Mucosa of stomach (tissue), 1 donor: ENCODE measurements around the gene GRB2.
A peak's percentile ranks its signal among the peaks of the same experiment; 100 is the strongest.
"Not testable (repeated sequence)": the region's sequence is repeated elsewhere in the genome, so short reads cannot be mapped to it uniquely, and the experiment has no call there.

ENCODE experiments used
- H3K27me3 ChIP-seq: one replicate; pipeline ENCODE4 v1.7.0; 2013; ENCODE audit warnings: mild to moderate bottlenecking, low read length; ENCODE audit not compliant: control insufficient read depth, insufficient read depth
- H3K36me3 ChIP-seq: one replicate; pipeline ENCODE4 v1.7.0; 2013; ENCODE audit warnings: low read length; ENCODE audit not compliant: control insufficient read depth, insufficient read depth
- H3K4me1 ChIP-seq: one replicate; pipeline ENCODE4 v1.7.0; 2013; ENCODE audit warnings: mild to moderate bottlenecking, low read length; ENCODE audit not compliant: control insufficient read depth, insufficient read depth
- H3K4me3 ChIP-seq: one replicate; pipeline ENCODE4 v1.7.0; 2013; ENCODE audit warnings: low read length
- H3K9ac ChIP-seq: one replicate; pipeline ENCODE4 v1.7.0; 2013; ENCODE audit warnings: mild to moderate bottlenecking, low read length, moderate library complexity
- H3K9me3 ChIP-seq: one replicate; pipeline ENCODE4 v1.7.0; 2013; ENCODE audit warnings: mild to moderate bottlenecking, low read length, moderate library complexity; ENCODE audit not compliant: control insufficient read depth
- donor health status: Pancreatic carcinoma.

The GRB2 gene

DNA sequence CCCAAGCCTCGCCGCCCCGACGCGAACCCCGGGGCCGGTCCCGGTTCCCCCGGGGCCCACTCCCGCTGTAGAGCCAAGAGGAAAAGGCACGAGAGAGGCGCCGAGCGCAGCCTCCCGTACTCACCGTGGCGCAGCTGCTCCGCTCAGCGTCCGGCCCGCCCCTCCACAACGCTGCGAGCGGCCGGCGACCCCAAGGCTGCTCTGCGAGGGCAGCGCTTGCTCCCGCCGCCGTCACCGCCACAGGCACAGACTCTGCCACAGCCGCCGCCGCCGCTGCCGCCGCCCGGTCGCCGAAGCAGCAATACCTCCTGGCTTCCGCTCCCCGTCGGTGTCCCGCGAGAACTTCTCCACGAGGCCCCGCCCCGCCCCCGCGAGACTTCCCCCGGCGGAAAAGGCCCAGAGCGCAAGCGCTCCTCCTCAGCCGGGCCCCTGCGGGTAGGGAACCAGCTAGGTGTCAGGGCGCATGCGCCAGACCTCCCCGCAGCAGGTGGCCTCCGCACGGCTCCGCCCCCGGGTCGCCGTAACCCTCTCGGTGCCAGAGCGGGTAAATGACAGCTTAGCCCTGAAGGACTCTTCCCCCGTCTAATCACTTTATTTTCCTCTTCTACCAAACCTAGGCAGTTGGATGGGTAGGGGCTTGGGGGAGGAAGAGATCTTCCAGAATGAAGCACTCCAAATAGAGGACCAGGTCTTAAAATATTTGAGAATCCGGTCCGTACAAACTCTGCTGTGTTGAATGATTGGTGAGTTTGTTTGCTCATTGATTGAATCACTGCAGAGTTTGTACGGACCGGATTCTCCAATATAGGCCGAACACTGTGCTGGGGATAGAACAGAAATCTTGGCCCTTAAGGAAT is at the start of gene GRB2:
GRB2 (minus strand) TSS at position 314 of the 857 bp plus-strand sequence. CDS start 12,050 bp downstream, outside the sequence.
- Histone ChIP-seq H3K4me1 (peaks cover 13% of the 10 kb centered on the region), H3K9ac (peak within 1 kb of the TSS; percentile 71), H3K36me3 (no peaks in the 10 kb centered on the region), H3K27me3 (no peaks in the 10 kb centered on the region), H3K9me3 (no peaks in the 10 kb centered on the region), H3K4me3 (peak within 1 kb of the TSS; percentile 57)

DNA sequence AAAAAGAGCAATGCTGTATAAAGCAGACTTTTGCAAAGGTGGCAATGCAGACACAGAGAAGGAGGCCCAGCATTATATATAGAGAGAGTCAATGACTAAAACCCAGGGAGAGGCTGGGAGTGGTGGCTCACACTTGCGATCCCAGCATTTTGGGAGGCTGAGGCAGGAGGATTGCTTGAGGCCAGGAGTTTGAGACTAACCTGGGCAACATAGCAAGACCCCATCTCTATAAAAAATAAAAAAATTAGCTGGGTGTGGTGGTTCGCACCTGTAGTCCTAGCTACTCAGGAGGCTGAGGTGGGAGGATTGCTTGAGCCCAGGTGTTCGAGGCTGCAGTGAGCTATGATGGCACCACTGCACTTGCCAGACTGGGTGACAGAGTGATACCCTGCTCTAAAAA is 49.2 kb upstream of the GRB2 start:
- H3K9me3 ChIP-seq, H3K4me3 ChIP-seq, H3K9ac ChIP-seq, H3K36me3 ChIP-seq, H3K27me3 ChIP-seq: not testable (repeated sequence)
- peaks cover 43% of the 10 kb centered on the region for H3K4me1 ChIP-seq

DNA sequence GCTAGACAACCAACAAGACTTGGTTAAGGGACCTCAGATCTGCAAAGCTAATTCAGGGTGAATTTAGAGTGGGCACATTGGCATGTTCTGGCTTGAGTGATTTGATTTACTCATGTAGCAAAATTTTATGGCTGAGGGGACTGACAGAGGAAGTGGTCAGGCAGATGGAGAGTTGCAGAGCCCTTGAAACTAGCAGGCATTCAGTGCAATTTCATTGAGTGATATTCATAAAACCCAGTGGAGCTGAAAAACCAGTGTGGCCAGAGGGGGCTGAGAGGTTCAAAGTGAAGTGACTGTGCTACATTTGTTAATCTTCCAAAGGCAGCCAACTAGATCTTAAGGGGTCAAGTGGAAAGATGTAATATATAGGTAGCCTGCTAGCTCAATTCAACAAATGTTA is 48.7 kb upstream of the GRB2 start:
- Histone ChIP-seq H3K9me3 (no peaks in the 10 kb centered on the region), H3K27me3 (no peaks in the 10 kb centered on the region), H3K36me3 (no peaks in the 10 kb centered on the region), H3K4me3 (no peak overlapping the region), H3K9ac (no peak overlapping the region), H3K4me1 (peaks cover 38% of the 10 kb centered on the region)

DNA sequence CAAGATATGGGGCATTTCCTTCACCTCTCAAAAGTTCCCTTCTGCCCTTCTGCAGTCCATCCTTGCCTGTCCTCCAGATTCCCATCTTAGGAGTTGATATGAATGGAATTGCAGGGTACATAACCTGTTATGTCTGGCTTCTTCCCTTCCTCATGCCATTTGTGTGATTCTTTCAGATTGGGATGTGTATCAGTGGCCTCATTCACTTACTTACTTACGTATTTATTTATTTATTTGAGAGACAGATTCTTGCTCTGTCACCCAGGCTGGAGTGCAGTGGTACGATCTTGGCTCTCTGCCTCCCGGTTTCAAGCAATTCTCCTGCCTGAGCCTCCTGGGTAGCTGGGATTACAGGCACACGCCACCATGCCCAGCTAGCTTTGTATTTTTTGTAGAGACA is 44.8 kb upstream of the GRB2 start:
- H3K9ac ChIP-seq = no peak overlapping the region
- H3K4me1 ChIP-seq = peaks cover 16% of the 10 kb centered on the region
- no peaks in the 10 kb centered on the region for H3K27me3 ChIP-seq
- H3K4me3 ChIP-seq = no peak overlapping the region
- no peaks in the 10 kb centered on the region for H3K9me3 ChIP-seq
- H3K36me3 ChIP-seq = no peaks in the 10 kb centered on the region

DNA sequence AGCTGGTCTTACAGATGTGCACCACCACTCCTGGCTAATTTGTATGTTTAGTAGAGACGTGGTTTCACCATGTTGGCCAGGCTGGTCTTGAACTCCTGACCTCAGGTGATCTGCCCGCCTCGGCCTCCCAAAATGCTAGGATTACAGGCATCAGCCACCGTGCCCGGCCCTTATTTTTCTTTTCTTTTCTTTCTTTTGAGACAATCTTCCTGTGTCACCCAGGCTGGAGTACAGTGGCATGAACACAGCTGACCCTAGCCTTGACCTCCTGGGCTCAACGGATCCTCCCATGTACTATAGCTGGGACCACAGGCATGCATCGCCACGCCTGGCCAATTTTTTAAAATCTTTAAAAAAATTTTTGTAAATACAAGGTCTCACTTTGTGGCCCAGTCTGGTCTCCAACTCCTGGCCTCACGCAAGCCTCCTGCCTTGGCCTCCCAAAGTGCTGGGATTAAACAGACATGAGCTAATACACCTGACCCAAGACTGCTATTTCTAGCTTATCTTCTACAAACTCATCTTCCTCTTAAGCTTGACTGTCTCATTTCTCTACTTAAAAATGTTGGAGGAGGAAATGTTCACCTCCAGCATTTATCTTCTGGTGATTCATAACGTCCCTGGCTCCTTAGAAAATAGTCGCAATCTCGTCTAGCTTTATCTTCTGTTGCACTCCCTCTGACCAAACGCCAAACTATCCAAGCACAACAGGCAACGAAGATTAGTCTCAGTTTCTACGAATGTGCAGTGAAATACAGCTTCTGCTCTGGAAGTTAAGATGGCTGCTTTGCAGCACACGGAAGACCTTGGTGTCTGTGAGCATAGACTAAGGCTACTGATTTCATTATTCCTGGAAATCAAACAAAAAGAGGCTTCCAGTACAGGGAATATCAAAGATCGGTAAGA is 42.7 kb upstream of the GRB2 start:
- Histone ChIP-seq H3K36me3 (no peaks in the 10 kb centered on the region), H3K4me3 (no peak overlapping the region), H3K27me3 (no peaks in the 10 kb centered on the region), H3K9ac (no peak overlapping the region), H3K9me3 (no peaks in the 10 kb centered on the region), H3K4me1 (peaks cover 8% of the 10 kb centered on the region)

DNA sequence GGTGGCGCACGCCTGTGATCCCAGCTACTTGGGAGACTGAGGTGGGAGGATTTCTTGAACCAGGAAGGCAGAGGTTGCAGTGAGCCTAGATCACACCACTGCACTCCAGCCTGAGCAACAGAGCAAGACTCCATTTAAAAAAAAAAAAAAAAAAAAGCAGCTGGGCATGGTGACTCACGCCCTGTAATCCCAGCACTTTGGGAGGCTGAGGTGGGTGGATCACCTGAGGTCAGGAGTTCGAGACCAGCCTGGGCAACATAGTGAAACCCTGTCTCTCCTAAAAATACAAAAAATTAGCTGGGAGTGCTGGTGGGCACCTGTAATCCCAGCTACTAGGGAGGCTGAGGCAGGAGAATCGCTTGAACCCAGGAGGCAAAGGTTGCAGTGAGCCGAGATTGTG is 40.4 kb upstream of the GRB2 start:
- not testable (repeated sequence) for H3K36me3 ChIP-seq, H3K4me1 ChIP-seq, H3K4me3 ChIP-seq, H3K9ac ChIP-seq, H3K9me3 ChIP-seq, H3K27me3 ChIP-seq

DNA sequence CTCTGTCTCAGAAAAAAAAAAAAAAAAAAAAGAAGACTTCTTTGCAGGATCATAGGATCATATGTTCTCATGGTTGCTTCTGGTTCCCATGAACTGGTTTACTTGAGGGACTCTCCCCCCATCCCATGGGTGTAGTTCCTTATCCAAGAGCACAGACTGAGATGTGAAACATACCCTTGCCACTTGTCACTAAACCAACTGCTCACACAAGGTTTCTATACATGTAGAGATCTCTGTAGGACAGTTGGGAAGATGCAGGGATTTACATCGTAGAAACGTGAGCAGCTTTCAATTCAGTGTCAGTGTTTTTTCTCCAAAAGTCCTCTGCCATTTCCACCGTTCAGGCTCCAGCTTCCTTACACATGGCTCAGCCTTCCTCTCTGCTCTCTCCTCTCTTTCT is 39.8 kb upstream of the GRB2 start:
- H3K36me3 ChIP-seq = no peaks in the 10 kb centered on the region
- peaks cover 9% of the 10 kb centered on the region for H3K4me1 ChIP-seq
- no peak overlapping the region for H3K4me3 ChIP-seq
- H3K9ac ChIP-seq = no peak overlapping the region
- H3K9me3 ChIP-seq = no peaks in the 10 kb centered on the region
- H3K27me3 ChIP-seq = no peaks in the 10 kb centered on the region

DNA sequence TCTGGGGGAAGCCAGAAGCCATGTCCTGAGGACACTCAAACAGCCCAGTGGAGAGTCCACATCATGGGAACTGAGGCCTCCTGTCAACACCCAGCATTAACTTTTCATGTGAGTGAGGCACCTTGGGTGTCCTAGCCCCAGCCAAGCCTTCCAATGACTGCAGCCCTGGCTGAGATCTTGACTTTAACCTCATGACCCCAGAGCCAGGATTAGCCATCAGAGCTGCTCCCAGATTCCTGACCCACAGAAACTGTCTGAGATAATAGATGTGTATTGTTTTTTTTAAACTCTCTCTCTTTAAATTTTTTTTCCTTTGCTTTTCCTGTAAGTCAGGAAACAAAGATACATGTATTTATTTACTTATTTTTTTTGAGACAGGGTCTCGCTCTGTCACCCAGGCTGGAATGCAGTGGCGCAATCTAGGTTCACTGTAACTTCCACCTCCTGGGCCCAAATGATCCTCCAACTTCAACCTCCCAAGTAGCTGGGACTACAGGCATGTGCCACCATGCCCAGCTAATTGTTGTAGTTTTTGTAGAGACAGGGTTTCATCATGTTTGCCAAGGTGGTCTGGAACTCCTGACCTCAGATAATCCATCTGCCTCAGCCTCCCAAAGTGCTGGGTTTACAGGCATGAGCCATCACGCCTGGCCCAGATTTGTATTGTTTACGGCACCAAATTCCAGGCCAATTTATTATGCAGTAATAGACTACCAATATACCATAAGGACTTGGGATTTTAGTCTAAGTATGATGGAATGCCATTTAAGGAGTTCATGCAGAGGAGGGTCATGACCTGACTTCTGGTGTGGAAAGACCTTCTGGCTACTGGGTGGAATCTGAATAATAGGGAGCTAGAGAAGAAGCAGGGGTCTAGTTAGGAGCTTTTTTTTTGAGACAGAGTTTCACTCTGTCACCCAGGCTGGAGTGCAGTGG is 37.0 kb upstream of the GRB2 start:
- Histone ChIP-seq H3K36me3 (no peaks in the 10 kb centered on the region), H3K9me3 (no peaks in the 10 kb centered on the region), H3K27me3 (no peaks in the 10 kb centered on the region), H3K4me3 (no peak overlapping the region), H3K9ac (no peak overlapping the region), H3K4me1 (peaks cover 3% of the 10 kb centered on the region)

DNA sequence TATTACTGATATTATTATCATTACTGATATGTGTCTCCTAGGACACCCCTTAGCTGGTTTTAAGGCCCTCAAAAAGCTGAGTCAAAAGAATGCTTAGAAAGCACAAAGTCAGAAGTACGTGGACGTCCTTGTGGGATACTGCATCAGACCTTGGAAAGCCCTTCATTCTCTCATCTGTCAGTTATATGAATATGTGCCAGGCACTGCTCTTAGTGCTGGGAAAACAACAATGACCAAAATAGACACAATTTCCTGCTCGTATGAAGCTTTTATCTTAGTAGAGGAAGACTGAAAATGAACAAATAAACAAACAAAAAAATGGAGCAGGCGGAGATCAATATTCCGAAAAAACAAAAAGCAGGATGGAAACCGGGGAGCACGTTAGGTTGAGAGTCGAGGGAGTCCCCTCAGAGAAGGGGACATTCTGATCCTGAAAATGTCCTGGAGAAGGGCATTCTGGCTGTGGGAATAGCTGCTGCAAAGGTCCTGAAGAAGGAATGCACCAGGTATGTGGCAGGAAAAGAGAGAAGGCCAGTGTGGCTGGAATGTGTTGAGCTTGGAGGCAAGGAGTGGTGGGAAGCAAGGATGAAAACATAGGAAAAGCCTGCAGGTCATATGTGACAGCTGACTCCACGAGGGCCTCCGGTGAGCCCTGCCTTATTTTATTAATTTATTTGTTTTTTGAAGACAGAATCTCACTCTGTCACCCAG is 35.4 kb upstream of the GRB2 start:
- H3K9me3 ChIP-seq = no peaks in the 10 kb centered on the region
- no peak overlapping the region for H3K9ac ChIP-seq
- H3K4me3 ChIP-seq = no peak overlapping the region
- no peaks in the 10 kb centered on the region for H3K36me3 ChIP-seq
- peaks cover 10% of the 10 kb centered on the region for H3K4me1 ChIP-seq
- no peaks in the 10 kb centered on the region for H3K27me3 ChIP-seq

DNA sequence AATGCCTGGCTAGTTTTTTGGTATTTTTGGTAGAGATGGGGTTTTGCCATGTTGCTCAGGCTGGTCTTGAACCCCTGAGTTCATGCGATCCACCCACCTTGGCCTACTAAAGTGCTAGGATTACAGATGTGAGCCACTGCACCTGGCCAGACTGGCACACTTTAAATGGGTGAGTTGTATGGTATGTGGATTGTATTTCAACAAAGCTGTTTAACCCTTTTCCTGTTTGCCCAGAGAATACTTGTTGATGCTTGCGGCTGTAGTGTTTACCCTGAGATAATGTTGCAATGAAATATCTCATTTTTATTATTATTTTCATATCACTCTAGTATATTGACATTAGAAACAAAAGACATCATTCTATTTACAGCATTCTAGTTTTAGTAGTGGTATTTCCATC is 33.8 kb upstream of the GRB2 start:
- Histone ChIP-seq H3K9ac (no peak overlapping the region), H3K4me3 (no peak overlapping the region), H3K4me1 (peaks cover 17% of the 10 kb centered on the region)

DNA sequence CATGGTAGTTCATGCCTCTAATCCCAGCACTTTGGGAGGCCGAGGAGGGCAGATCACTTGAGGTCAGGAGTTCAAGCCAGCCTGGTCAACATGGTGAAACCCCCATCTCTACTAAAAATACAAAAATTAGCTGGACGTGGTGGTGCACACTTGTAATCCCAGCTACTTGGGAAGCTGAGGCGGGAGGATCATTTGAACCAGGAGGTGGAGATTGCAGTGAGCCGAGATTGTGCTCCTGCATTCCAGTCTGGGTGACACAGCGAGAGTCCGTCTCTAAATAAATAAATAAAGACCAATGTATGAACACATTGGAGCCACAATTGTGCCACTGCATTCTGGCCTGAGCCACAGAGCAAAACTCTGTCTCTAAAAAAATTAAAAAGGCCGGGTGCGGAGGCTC is 31.9 kb upstream of the GRB2 start:
- not testable (repeated sequence) for H3K4me3 ChIP-seq, H3K9me3 ChIP-seq, H3K9ac ChIP-seq, H3K36me3 ChIP-seq, H3K27me3 ChIP-seq
- H3K4me1 ChIP-seq = peaks cover 17% of the 10 kb centered on the region

More for the DNA sequence above, 33.8 kb upstream of the GRB2 start:
- H3K27me3 ChIP-seq = no peaks in the 10 kb centered on the region
- H3K36me3 ChIP-seq = no peaks in the 10 kb centered on the region
- no peaks in the 10 kb centered on the region for H3K9me3 ChIP-seq
